PFSK-1 (cell line): ENCODE data around the gene PUS1.

Experiments used
- POLR2AphosphoS5 ChIP-seq: IDR thresholded peaks from 2 replicates; pipeline ENCODE4 v1.6.1; 2012; ENCODE audit warnings: low read depth, mild to moderate bottlenecking, control low read depth, low read length, moderate library complexity
- TF ChIP-seq, protein P1 (sequence below), 2 experiments: IDR thresholded peaks; 2 replicates each; pipeline versions ENCODE4 v1.6.1 to v1.8.0; 2011 to 2012; ENCODE audit warnings: low read depth in 2 of 2, low read length in 2 of 2, control low read depth in 1 of 2, inconsistent platforms in 1 of 2, mild to moderate bottlenecking in 1 of 2, moderate library complexity in 1 of 2; ENCODE audit not compliant: insufficient read depth in 1 of 2

DNA sequence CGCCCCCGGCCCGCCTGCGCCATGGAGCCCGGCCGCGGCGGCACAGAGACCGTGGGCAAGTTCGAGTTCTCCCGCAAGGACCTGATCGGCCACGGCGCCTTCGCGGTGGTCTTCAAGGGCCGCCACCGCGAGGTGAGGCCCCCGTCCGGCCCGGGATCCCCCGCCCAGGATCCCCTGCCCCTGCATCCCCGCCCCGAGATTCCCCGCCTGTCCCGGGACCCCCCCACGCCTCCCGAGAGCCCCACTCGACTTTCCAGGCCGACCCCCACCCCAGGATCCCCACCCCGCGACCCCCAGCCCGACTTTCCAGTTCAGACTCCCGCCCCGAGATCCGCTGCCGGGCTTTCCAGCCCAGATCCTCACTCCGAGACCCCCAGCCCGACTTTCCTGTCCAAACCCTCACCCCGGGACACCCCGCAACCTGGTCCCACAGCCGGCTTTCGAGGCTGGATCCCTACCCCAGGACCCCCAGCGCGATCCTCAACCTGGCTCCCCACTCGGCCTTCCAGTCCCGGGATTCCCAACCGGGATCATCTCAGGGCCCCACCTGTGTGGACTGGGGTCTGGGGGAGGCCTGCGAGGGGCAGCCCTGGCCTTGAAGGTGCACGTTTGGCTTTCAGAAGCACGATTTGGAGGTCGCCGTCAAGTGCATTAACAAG, 34.0 kb upstream of the PUS1 start:
- TF ChIP-seq POLR2AphosphoS5, result no peak
- TF ChIP-seq, protein P1, sequence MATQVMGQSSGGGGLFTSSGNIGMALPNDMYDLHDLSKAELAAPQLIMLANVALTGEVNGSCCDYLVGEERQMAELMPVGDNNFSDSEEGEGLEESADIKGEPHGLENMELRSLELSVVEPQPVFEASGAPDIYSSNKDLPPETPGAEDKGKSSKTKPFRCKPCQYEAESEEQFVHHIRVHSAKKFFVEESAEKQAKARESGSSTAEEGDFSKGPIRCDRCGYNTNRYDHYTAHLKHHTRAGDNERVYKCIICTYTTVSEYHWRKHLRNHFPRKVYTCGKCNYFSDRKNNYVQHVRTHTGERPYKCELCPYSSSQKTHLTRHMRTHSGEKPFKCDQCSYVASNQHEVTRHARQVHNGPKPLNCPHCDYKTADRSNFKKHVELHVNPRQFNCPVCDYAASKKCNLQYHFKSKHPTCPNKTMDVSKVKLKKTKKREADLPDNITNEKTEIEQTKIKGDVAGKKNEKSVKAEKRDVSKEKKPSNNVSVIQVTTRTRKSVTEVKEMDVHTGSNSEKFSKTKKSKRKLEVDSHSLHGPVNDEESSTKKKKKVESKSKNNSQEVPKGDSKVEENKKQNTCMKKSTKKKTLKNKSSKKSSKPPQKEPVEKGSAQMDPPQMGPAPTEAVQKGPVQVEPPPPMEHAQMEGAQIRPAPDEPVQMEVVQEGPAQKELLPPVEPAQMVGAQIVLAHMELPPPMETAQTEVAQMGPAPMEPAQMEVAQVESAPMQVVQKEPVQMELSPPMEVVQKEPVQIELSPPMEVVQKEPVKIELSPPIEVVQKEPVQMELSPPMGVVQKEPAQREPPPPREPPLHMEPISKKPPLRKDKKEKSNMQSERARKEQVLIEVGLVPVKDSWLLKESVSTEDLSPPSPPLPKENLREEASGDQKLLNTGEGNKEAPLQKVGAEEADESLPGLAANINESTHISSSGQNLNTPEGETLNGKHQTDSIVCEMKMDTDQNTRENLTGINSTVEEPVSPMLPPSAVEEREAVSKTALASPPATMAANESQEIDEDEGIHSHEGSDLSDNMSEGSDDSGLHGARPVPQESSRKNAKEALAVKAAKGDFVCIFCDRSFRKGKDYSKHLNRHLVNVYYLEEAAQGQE (IDR thresholded peaks at IDR 0.05; ENCODE audit: insufficient read depth in 1 of 2, low read depth in 2 of 2, low read length in 2 of 2), result no peak
